ENCODE measurements around the gene SLC4A3.
"Not testable (repeated sequence)": the region's sequence is repeated elsewhere in the genome, so short reads cannot be mapped to it uniquely, and the experiment has no call there.

SLC4A3 gene

DNA sequence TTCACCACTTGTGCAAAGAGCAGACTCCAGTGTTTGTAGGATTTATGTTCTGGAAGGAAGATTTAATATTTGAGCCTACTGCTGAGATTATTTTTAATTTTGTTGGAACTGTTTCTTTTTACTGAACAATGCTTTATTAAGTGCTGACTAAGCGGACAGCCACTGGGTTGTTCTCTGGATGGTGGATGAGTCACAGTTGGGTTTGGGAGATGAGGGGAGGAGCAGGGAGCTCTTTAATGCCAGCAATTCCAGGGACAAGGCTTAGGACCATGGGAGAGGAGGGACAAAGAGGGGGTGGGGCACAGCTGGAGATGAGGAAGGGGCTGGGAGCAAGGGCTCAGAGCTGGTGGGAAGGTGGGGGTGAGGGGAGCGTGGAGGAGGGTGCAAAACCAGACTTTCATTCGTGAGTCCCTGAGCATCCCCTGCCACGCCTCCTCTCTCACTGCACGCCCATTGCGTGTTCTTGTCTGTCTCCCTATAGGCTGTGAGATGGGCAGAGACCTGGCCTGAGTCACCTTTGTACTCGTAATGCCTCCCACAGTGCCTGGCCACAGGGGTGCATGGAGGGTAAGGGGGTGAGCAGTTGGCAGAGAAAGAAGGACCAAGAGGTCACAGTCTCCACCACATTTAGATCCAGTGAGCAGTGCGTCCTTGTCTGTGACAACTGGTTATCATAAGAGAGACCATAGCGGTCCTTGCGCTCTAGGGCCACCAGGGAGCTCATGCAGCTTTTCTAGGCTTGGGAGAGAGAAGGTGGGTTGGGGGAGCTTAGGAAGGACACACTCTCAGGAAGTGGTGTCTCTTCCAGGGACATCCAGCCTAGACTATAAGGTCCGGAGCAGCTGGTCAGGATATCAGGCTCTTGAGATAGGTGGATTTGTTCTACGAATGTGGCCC, 18.4 kb downstream of the SLC4A3 start:
- no peak for DNase-seq (ENCODE audit: low read depth in 2 of 2)

DNA sequence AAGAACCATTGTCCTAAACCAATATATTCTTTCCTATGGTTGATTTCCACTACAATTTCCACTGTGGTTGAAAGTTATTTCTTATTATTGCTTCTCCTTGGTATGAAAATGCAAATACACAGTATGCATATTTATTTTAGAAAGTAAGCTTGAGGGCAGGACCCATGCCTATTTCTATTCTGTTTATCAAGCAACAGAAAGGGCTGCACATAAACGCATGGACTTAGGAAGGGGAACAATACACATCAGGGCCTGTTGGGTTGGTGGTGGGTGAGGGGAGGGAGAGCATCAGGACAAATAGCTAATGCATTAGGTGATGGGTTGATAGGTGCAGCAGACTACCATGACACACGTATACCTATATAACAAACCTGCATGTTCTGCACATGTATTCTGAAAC, 20.7 kb downstream of the SLC4A3 start:
- DNase-seq (ENCODE audit: low read depth in 2 of 2): no peak

DNA sequence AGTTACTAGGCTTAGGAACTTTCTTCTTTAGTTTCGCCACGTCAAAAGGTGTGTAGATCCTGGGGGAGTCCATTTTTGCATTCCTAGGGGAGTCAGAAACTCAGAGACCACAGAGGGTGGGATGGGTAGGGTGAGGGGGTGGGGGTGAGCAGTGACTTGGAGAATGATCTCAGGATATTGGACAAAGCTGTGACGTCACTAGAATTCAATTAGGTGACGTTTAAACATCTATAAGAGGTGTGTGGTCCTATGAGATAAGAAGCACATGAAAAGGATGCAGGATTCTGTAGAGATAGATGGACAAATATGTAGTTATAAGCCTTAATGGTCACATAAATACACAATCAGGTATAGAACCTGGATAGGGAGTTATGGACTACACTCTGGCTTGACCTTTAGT, 21.5 kb downstream of the SLC4A3 start:
- DNase-seq (ENCODE audit: low read depth in 2 of 2): no peak

DNA sequence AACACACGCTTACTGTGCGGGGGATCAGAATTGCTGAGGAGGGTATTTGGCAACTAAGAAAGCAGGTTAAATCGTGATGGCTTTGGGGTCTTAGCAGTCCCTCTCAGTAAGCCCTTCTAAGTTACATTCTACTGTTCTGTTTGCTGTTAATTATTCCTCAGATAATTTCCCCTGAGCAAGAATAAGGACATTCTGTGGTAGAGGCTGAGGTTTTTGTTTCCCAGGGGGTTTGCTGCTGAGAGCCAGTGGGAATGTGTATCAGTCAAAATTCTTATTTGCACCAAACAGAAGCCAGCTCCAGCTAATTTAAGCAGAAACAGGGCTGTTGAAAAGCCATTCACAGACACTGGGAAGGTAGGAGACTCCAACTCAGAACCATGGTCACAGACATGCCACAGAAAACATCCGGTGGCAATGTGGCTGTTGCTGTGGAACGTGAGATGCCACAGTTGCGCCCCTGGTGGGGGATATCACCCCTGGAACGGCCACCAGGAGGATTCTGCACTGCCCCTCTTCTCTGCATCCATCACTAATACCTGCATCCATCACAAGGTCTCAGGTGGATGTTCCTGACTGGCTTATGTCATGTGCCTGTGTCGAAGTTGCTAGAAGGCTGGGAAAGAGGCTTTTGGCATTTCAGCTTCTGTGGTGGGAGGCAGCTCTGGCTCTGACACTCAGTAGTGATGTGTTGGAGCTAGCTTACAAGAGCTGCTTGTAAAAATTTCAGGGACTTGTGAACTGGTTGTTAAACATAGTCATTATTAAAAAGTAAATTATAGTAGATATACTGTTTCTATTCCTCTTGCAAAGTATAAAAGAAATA, 23.2 kb downstream of the SLC4A3 start:
- DNase-seq (ENCODE audit: low read depth in 2 of 2): no peak

DNA sequence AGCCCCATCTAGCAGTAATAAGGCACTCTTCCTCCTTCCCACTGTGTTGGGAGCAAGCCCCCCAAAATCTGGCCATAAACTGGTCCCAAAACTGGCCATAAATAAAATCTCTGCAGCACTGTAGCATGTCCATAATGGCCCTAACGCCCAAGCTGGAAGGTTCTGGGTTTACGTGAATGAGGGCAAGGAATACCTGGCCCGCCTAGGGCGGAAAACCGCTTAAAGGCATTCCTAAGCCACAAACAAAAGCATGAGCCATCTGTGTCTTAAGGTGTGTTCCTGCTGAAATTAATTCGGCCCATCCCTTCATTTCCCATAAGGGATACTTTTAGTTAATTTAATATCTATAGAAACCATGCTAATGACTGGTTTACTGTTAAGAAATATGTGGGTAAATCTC, 24.2 kb downstream of the SLC4A3 start:
- DNase-seq (ENCODE audit: low read depth in 2 of 2): not testable (repeated sequence)

DNA sequence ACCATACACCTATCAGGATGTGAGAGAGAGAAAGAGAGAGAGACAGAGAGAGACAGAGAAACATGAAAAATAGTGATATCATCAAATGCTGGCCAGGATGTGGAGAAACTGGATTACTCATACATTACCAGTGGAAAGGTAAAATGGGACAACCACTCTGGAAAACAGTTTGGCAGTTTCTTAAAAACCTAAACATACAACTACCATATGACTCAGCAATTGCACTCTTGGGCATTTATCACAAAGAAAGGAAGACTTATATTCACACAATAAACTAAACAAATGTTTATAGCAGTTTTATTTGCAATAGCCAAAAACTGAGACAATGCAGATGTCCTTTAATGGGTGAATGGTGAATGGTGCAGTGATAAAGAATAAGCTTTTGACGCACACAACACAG, 29.1 kb downstream of the SLC4A3 start:
- no peak for DNase-seq (ENCODE audit: low read depth in 2 of 2)

DNA sequence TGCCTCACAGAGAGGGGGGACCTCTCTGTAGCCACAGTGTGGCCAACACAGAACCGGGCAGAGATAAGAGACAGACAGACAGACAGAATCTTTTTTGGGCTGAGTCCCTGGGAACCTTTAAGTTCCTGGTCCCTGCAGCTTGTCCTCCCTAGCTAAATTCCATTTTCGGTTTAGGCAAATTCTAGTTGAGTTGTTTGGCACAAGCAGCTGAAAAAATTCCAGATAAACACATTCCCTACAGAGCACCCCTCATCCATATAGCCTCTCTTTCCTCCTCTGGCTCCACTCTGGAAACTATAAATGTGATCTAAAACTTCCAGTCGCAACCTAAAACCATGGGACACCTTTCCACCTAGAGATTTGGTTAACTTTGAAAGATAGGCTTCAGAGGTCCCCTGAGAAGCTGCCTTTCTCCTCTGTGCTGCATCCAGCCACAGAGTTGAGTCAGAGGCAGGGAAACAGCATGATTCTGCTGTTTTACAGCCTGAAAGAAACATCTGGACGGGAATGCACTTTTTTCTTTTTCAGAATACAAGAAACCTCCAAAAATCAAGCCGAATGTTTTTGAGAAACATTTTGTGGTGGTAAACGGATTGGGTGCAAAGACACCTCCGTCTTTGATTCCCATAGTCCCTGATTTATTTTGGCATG, 30.9 kb downstream of the SLC4A3 start:
- no peak for DNase-seq (ENCODE audit: low read depth in 2 of 2)

DNA sequence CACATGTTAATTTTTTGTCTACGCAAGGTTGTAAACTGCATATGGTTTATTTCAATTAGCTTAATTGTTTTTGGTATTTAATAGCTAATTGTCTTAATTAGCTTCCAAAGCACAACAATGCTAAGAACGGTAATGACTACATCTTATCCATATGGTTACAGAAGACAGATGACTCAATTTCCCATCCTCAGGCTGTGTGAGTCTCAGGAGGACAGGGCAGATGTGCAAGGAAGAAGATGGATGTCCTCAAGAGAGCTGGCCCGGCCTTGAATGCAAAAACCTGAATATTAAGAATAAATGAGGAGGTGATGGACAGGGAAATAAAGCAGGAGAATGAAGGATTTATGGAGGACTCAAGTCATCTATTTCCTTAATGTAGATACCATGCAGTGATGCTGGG, 31.4 kb downstream of the SLC4A3 start:
- DNase-seq (ENCODE audit: low read depth in 2 of 2): no peak

DNA sequence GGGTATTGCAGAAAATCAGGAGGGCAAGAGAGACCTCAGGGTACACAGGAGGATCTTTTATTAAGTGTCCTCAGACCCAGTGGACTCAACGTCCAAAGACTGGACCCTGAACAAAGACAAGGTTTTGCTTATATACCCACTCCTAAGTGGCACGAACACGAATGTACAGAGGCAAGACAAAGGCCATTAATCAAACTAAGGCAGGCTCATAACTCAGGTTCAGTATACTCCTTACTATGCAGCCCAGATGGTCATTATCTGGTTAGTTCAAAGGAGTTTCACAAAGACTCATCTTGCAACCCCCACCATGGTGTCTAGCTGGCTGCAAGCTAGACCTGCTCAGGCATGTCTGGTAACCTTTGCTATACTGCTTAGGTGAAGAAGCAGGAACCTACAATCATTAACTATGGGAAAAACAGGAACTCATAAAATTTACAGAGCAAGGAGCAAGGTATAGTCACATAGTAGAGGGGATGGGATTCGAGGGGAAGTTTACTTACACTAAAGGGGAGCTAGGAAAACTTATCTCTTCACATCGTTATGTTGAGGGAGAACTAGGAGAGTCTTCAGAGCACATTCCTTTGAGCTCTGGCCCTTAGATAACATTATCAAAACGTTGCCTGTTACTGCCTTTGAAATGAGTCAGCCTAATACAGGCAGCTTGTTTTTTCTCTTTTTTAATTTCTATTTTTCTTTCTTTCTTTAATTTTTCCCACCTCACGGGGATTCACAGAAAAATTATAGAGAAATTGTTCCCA, 33.9 kb downstream of the SLC4A3 start:
- DNase-seq (ENCODE audit: low read depth in 2 of 2): no peak

DNA sequence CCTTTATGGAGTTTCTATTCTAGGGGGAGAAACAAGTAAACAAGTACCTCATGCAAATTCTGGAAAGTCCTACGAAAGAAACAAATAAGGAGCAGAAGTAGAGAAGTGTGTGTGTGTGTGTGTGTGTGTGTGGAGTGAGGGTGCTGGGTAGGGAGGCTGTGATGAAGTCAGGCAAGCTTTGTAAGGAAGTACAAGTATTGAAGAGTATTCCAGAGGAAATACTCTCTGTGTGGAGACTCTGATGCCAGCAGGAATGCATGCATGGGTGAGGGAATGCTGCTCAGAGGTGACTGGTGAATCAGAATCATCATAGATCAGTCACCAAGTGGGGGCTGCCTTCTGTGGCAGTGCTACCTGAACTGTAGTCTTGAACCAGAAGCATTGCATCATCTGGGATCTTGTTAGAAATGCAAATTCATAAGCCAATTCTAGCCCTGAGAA, 34.5 kb downstream of the SLC4A3 start:
- DNase-seq (ENCODE audit: low read depth in 2 of 2): no peak

DNA sequence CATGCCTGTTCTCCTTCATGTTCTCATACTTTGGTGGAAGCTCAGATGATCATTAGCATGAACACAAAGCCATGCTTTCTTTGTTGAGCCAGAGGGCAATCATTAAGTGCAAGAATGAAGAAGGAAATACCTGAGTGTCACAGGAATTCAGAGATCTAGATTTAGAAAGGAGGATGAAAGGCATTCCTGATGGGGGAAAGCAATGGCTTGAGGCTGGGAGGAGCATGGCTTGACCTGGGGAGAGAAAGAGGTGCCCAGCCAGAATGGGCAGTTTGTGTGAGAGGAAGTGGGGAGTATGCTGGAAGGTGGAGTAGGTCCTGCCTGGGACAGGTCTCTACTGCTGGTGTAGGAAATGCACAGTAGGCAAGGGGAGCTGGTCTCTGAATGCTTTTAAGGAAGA, 35.1 kb downstream of the SLC4A3 start:
- no peak for DNase-seq (ENCODE audit: low read depth in 2 of 2)

DNA sequence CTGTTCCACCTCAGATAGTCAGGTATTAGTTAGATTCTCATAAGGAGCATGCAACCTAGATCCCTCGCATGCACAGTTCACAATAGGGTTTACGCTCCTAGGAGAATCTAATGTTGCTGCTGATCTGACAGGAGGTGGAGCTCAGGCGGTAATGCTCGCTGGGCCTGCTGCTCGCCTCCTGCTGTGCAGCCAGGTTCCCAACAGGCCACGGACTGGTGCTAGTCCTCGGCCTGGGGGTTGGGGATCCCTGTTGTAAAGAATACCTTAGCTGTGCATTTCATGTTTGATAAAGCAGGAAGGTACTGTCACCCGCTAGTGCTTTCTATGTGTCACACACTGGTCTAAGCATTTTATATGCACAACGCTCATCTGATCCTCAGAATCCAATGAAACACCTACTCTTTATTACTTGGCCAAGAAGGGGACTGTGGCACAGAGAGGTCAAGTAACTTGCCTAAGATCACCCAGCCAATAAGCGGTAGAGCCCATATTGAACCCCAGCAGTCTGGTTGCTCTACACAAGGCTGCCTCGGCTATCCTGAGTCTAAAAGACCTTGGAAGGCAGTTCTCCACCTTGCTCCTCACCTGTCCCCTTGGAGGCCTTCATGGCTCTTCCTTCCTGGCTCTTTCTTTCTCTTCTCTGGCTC, 35.8 kb downstream of the SLC4A3 start:
- DNase-seq (ENCODE audit: low read depth in 2 of 2): no peak

DNA sequence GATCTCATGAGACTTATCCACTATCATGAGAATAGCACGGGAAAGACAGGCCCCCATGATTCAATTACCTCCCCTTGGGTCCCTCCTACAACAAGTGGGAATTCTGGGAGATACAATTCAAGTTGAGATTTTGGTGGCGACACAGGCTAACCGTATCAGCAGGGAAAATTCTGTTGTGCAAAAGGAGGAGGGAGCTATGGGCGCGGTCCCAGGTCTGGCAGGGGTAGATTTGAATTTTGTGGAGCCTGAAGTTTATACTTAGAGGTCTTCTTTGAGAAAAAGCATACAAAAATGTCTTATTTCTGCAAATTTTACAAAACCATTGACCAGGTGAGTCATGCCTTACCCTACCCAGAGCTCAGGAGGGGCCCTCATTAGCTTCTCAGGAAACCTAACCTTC, 36.6 kb downstream of the SLC4A3 start:
- DNase-seq (ENCODE audit: low read depth in 2 of 2): no peak

DNA sequence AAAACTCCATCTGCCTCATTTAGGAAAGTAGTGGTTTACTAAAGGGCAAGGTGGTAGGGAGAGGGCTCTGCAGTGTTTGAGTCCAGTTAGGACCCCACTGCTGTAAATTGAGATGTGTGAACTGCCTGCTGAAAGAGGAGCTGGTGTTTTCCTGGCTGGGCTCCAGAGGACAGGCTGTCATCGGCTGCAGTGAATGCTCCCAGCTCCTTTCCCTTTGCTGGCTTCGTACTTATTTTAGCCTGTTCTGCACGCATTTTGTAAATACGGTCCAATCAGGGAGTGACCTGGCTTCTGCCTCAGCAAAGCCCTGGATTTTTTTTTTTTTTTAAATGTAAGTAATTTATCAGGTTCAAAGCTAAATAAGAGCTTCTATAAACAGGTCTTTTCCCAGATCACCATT, 37.5 kb downstream of the SLC4A3 start:
- DNase-seq (ENCODE audit: low read depth in 2 of 2): no peak

DNA sequence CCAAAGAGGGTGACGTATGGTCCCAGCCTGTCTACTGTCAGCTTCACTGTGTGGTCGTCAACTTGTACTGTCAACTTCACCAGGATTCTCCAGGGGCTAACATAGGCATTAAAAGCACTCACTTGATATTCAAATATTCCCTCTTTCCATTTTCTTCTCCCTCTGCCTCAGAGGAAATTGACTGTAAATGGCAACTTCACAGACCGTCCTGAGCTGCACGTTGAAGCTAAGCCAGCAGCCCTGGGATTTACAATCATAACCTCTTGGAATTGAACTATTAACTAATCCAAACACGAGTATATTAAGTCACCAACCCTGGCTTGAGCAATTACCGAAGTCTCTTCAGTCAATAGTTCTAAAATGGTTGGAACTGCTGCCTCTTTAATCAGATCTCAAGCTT, 38.5 kb downstream of the SLC4A3 start:
- DNase-seq (ENCODE audit: low read depth in 2 of 2): no peak

DNA sequence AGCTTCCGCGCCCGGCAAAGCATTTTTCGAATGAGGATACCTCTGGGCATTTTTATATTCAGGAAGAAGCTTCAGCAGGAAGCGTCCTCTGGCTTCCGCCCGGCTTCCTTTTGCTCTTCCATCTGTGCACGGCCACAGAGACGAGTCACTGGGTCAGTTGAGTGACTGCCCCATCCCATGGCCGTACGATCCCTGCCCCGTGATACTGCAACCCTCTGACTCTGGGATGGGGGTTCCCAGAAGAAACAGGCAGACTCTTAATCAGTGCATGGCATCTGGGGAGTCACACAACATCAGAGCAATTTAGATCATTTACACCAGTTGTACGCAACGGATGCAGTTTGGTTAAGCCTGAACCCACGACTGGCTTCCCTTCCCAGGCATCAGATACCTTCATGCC, 40.9 kb downstream of the SLC4A3 start:
- no peak for DNase-seq (ENCODE audit: low read depth in 2 of 2)

DNA sequence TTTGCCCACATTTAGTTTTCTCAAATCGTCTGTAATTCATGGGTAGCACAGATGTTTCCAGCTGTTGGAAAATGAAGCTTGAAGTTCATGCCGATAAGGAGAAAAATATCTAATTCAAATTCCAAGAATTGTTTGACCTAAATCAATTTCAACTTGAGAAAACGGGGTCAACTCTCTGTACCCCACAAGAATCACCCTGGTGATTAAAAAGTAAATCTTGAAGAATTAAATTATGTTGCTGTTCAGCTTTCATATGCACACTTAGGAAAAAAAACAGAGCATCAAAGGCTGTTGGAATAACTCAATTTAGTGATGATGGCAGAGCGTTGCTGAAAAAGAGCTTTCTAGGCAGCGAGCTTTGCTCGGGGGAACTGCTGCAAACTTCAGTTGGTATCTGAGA, 43.0 kb downstream of the SLC4A3 start:
- no peak for DNase-seq (ENCODE audit: low read depth in 2 of 2)

DNA sequence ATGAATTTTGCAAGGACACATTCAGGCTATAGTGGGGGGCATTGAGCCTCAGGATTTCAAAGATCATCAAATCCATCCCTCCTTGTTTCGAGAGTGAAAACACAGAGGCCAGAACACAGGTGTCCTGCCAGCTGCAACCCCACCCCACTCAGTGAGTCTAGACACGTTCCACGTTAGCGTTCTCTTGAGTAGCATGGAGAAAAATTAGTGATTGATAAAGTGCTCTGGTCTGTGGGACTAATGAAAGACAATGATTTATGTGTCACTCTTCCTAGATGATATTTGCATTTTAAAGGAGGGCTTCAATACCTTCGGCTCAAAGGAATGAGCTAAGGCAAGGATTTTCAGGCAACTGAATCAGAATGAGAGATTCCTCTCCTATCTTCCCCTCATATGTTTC, 43.8 kb downstream of the SLC4A3 start:
- no peak for DNase-seq (ENCODE audit: low read depth in 2 of 2)

DNA sequence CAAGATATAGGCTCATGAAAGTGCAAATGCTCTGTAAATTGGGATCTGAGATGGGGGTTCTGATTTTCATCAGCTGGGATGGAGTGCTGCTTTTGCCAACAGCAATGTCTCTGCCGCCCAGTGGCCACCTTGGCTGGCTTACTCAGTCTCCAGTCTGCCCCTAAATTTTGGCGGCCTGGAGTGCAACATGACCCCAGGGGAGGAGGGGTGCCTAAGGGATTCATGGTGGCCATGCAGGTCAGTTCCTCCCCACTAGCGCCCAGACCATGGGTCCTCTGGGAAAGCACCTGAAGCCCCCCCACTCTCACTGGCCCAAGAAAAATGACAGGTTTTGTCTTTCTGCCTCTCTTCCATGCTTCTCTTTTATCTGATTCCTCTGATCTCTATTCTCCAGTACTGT, 45.0 kb downstream of the SLC4A3 start:
- no peak for DNase-seq (ENCODE audit: low read depth in 2 of 2)

DNA sequence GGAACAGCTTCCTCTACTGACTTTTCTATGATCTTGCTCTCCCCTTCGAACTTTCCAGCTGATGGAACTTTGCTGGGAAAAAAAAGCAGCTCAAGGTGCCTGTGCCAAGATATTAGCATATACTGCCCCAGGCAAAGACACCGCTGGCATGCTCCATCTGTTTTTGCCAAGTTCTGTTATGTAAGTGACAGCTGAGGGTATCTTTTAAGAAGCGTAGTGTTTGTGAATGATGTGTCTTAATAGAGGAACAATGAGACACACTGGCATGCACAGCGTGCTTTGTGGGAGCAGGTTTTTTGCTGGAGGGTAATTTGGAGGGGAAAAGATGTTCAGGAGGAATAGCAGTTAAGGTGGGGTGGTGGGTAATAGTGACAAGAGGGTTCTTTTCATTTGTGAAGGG, 47.8 kb downstream of the SLC4A3 start:
- no peak for DNase-seq (ENCODE audit: low read depth in 2 of 2)

DNA sequence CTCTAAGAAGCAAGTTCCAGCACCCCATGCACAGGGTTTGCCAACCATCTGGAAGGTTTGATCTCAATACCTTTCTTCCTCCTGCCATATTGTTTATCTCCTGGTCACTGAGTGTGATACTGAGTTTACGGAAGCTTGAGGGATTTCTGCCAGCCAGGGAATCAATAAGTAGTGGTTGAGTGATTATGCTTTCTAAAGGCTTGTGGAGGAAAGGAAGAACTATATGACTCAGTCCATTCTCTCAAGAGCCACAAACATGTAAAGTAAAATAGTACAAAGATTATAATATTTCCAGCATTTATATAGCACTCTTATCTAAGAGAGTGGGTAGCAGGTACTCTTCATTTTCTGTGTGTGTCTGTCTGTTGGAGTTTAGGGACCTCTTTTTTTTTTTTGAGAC, 49.2 kb downstream of the SLC4A3 start:
- DNase-seq (ENCODE audit: low read depth in 2 of 2): no peak

Measured in stimulated activated CD4-positive, alpha-beta T cell treated with anti-CD3 and anti-CD28 coated beads, Interleukin-4, amount 100 ng/mL, for 48 hours (primary cell).